Sigmoid colon (tissue), 7 donors: ENCODE measurements around the gene MSH2. TPM values are rescaled to one million over a fixed set of nuclear protein-coding genes. Genes with fewer than 3 reads are reported as not detected.

ENCODE experiments used
- DNase-seq: peaks from one replicate; pipeline ENCODE4 v3.0.0-alpha.2; 2019
- H3K27ac ChIP-seq, 4 donors: fragments of 200-600 bp; sonication (generic); one replicate each; pipeline ENCODE4 v1.5.1; 2016 to 2019; ENCODE audit warnings: mild to moderate bottlenecking in 1 of 4
- H3K27me3 ChIP-seq, 3 donors: fragments of 200-600 bp; sonication (generic); one replicate each; pipeline ENCODE4 v1.5.1; 2019; ENCODE audit warnings: mild to moderate bottlenecking in 1 of 3
- H3K36me3 ChIP-seq, 4 donors: fragments of 200-600 bp; sonication (generic); one replicate each; pipeline ENCODE4 v1.5.1; 2016 to 2019
- H3K4me1 ChIP-seq, 4 donors: fragments of 200-600 bp; sonication (generic); one replicate each; pipeline ENCODE4 v1.5.1; 2017 to 2019
- H3K4me3 ChIP-seq, 4 donors: fragments of 200-600 bp; sonication (generic); one replicate each; pipeline ENCODE4 v1.5.1; 2017 to 2019; ENCODE audit warnings: mild to moderate bottlenecking in 2 of 4, moderate library complexity in 1 of 4
- H3K9me3 ChIP-seq, 4 donors: fragments of 200-600 bp in 3 of 4; sonication (generic) in 3 of 4; one replicate each; pipeline versions ENCODE4 v1.5.1 to v1.6.1; 2013 to 2019
- EP300 ChIP-seq, 4 donors: sonication (generic); formaldehyde crosslinking; IDR thresholded peaks; one replicate each; pipeline ENCODE4 v1.6.1; 2017; ENCODE audit warnings: antibody characterized with exemption in 4 of 4
- POLR2A ChIP-seq, 2 donors: fragments of 450-650 bp; IDR thresholded peaks; one replicate each; pipeline ENCODE4 v1.6.1; 2016; ENCODE audit warnings: antibody characterized with exemption in 2 of 2, mild to moderate bottlenecking in 2 of 2, moderate library complexity in 2 of 2
- POLR2AphosphoS5 ChIP-seq, 4 donors: sonication (generic); formaldehyde crosslinking; IDR thresholded peaks; one replicate each; pipeline ENCODE4 v1.6.1; 2017; ENCODE audit warnings: antibody characterized with exemption in 4 of 4
- WGBS, 2 donors: extraction: QIAGEN DNeasy Blood & Tissue Kit; methylation state at CpG; one replicate each; pipeline ENCODE4 v1.1.7; 2013; 5-methylcytosine and 5-hydroxymethylcytosine counted together
- intact Hi-C: fragments of 100-400 bp; cut with DNase I; formaldehyde crosslinking; loops from one replicate; pipeline ENCODE4 v1.15.1; 2023
- polyA plus RNA-seq, 3 donors: library from polyadenylated mRNA; stranded (reverse); fragments of 200-250 nt; gene quantifications; one replicate each; pipeline ENCODE4 v1.2.3, GENCODE V29; 2013
- total RNA-seq, 4 donors: library from RNA; depleted of rRNA; stranded (reverse); fragments of >200 nt; gene quantifications; one replicate each; pipeline ENCODE4 v1.1.0, GENCODE V29; 2016
- TF ChIP-seq, protein P1 (sequence below), 4 experiments: fragments of 450-650 bp in 3 of 4; fragments of 200-600 bp in 1 of 4; IDR thresholded peaks; one replicate each; pipeline ENCODE4 v1.5.1; 2016 to 2019; ENCODE audit warnings: antibody characterized with exemption in 4 of 4, mild to moderate bottlenecking in 3 of 4, moderate library complexity in 2 of 4
- donor health status: healthy with polysubstance abuse.
- donor health status: Bipolar disorder and iron deficiency.
- donor health status: healthy.

The MSH2 gene
- total and polyA plus RNA-seq, 7 donors, result 7.2 to 13.9 (median 9.4) TPM

DNA sequence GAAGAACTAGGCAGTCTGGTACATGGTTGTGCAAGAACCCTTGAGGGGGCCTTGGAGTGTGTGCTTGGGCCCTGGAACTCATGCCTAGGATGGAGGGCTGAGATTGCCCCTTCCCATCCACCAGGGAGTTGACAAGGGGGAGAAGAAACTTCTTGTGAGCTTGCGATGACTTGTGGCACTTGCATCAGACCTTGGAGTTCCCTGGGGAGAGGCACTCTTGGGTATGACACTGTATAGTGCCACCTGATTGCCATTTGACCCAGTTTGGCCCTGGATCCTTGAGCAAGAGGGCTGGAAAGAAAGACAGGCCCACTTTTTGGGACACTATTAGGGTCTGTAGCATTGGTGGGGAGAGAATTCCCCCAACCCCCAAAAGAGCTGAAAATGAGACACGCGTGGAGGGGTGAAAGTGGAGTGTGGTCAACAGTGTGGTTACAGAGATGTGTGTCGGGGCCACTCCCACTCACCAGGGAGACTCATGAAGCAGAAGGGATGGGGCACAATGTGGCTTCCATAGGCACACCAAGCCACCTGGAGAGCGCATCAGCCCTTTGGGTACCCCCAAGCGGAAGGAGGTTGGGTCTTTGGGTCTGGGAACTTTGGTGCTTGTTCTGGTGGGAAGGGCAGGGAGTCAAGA, 101.3 kb downstream of the MSH2 start:
- Histone ChIP-seq H3K36me3 (no peaks in the 10 kb centered on the region), H3K27ac (no peak overlapping the region), H3K4me3 (no peak overlapping the region), H3K4me1 (no peaks in the 10 kb centered on the region), H3K9me3 (peaks cover 0 to 10% (median 0%) of the 10 kb centered on the region in 4 donors), H3K27me3 (no peaks in the 10 kb centered on the region)
- no peak for DNase-seq
- TF ChIP-seq POLR2A (IDR thresholded peaks at IDR 0.05), result no peak
- TF ChIP-seq, protein P1, sequence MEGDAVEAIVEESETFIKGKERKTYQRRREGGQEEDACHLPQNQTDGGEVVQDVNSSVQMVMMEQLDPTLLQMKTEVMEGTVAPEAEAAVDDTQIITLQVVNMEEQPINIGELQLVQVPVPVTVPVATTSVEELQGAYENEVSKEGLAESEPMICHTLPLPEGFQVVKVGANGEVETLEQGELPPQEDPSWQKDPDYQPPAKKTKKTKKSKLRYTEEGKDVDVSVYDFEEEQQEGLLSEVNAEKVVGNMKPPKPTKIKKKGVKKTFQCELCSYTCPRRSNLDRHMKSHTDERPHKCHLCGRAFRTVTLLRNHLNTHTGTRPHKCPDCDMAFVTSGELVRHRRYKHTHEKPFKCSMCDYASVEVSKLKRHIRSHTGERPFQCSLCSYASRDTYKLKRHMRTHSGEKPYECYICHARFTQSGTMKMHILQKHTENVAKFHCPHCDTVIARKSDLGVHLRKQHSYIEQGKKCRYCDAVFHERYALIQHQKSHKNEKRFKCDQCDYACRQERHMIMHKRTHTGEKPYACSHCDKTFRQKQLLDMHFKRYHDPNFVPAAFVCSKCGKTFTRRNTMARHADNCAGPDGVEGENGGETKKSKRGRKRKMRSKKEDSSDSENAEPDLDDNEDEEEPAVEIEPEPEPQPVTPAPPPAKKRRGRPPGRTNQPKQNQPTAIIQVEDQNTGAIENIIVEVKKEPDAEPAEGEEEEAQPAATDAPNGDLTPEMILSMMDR (IDR thresholded peaks at IDR 0.05), result no peak
- no peak for TF ChIP-seq EP300 (IDR thresholded peaks at IDR 0.05)
- TF ChIP-seq POLR2AphosphoS5 (IDR thresholded peaks at IDR 0.05), result no peak
- intact Hi-C loops, result no loop called here
- 85 to 96% methylated on average over 6 of the region's 6 CpGs for WGBS, 2 donors

- Histone ChIP-seq H3K36me3 (no peaks in the 10 kb centered on the region), H3K9me3 (no peaks in the 10 kb centered on the region), H3K4me1 (no peaks in the 10 kb centered on the region), H3K4me3 (no peak overlapping the region), H3K27ac (no peak overlapping the region), H3K27me3 (no peaks in the 10 kb centered on the region)
- intact Hi-C loops, result no loop called here
- no peak for DNase-seq
- WGBS, 2 donors, result 83 to 84% methylated on average over 4 of the region's 4 CpGs
- no peak for TF ChIP-seq POLR2A (IDR thresholded peaks at IDR 0.05)
- TF ChIP-seq, protein P1 (IDR thresholded peaks at IDR 0.05), result no peak
- TF ChIP-seq POLR2AphosphoS5 (IDR thresholded peaks at IDR 0.05), result no peak
- no peak for TF ChIP-seq EP300 (IDR thresholded peaks at IDR 0.05)
Observed at GRCh38 chr2:47506024-47506423, 103.1 kb downstream of the MSH2 start.

GRCh38 chr2:47506436-47506835, 103.5 kb downstream of the MSH2 start:
- Histone ChIP-seq H3K27ac (no peak overlapping the region), H3K9me3 (no peaks in the 10 kb centered on the region), H3K36me3 (no peaks in the 10 kb centered on the region), H3K27me3 (no peaks in the 10 kb centered on the region), H3K4me1 (no peaks in the 10 kb centered on the region), H3K4me3 (no peak overlapping the region)
- TF ChIP-seq POLR2AphosphoS5 (IDR thresholded peaks at IDR 0.05), result no peak
- no peak for DNase-seq
- intact Hi-C loops, result no loop called here
- WGBS, 2 donors, result 93 to 95% methylated on average over 5 of the region's 5 CpGs

DNA sequence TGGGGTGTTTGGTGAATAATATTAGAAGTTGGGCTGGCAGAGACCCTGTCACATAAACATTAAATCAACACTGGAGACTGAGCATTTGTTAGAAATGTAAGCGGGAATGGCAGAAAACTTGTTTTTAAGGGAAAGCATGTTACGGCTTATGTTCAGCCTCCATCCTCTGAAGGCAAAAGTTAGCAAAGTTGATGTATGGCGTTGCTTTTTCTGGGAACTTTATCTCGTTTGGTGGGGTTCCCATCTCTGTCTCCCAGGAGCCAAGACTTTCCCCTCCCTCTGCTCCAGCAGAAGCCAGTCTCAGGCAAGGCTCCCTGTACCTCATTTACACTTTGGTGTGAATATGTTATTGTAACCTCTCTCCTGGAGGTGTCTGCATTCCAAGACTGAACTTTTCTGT, 105.1 kb downstream of the MSH2 start:
- no peak for DNase-seq
- no peaks in the 10 kb centered on the region for H3K27me3 ChIP-seq
- intact Hi-C loops, result no loop called here
- H3K4me3 ChIP-seq, result no peak overlapping the region
- TF ChIP-seq POLR2A (IDR thresholded peaks at IDR 0.05), result no peak
- no peak for TF ChIP-seq EP300 (IDR thresholded peaks at IDR 0.05)
- TF ChIP-seq, protein P1 (IDR thresholded peaks at IDR 0.05), result no peak
- no peak for TF ChIP-seq POLR2AphosphoS5 (IDR thresholded peaks at IDR 0.05)
- no peaks in the 10 kb centered on the region for H3K9me3 ChIP-seq
- H3K27ac ChIP-seq, result no peak overlapping the region
- WGBS, 2 donors, result 87 to 89% methylated on average over 4 of the region's 4 CpGs
- H3K4me1 ChIP-seq, result no peaks in the 10 kb centered on the region
- H3K36me3 ChIP-seq, result no peaks in the 10 kb centered on the region

DNA sequence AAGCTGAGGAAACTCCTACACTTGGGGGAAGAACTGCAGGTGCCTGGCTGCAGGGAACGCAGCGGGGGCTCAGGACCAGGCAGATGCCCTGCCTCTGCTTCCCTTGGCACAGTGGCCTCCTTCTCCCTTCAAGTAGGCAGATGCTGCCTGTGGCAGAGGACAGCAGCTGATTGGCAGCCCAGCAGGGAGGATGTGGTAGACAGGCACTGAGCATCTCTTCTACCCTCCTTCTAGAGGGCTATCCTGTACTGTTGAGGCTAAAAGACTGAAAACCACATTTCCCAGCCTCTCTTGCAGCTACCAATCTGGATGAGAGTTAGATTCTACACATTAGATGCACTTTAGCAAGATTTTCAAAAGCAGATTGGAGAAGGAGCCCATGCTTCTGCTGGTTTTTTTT, 105.7 kb downstream of the MSH2 start:
- 89 to 98% methylated on average over 2 of the region's 2 CpGs for WGBS, 2 donors
- H3K36me3 ChIP-seq, result no peaks in the 10 kb centered on the region
- no peak for DNase-seq
- no peak overlapping the region for H3K4me3 ChIP-seq
- no peaks in the 10 kb centered on the region for H3K9me3 ChIP-seq
- H3K4me1 ChIP-seq, result no peaks in the 10 kb centered on the region
- H3K27ac ChIP-seq, result no peak overlapping the region
- TF ChIP-seq POLR2AphosphoS5 (IDR thresholded peaks at IDR 0.05) (no peak), POLR2A (IDR thresholded peaks at IDR 0.05) (no peak), EP300 (IDR thresholded peaks at IDR 0.05) (no peak)
- TF ChIP-seq, protein P1 (IDR thresholded peaks at IDR 0.05), result no peak
- no peaks in the 10 kb centered on the region for H3K27me3 ChIP-seq
- intact Hi-C loops, result no loop called here
